HG03469 (cell line): Measurements from ENCODE around the gene UXS1.

Experiments used
- ATAC-seq: cut with Tn5 transposase; IDR thresholded peaks from one replicate; pipeline ENCODE4 v1.9.1; 2021; ENCODE audit warnings: mild to moderate bottlenecking, moderate library complexity, moderate number of reproducible peaks; ENCODE audit not compliant: unreplicated experiment

The UXS1 gene

GRCh38 chr2:106054880-106055655 lies 139.0 kb downstream of the UXS1 start:
- no peak for ATAC-seq

- no peak for ATAC-seq
These were observed 139.8 kb downstream of the UXS1 start for GRCh38 chr2:106054321-106054720.

- ATAC-seq = no peak
These were observed 140.5 kb downstream of the UXS1 start for GRCh38 chr2:106053581-106053980.

- no peak for ATAC-seq
These were observed 141.0 kb downstream of the UXS1 start for GRCh38 chr2:106053116-106053515.

- no peak for ATAC-seq
These were observed 149.2 kb downstream of the UXS1 start for GRCh38 chr2:106044859-106045258.

- ATAC-seq = no peak
These were observed 150.1 kb downstream of the UXS1 start for GRCh38 chr2:106044021-106044420.
